ENCODE data around the gene VWC2. TPM values are rescaled to one million over a fixed set of nuclear protein-coding genes. Genes with fewer than 3 reads are reported as not detected.

VWC2 gene
- total and polyA plus RNA-seq, 9 donors, result 1.7 to 16.7 (median 6.1) TPM

- H3K27me3 ChIP-seq, result no peaks in the 10 kb centered on the region
- intact Hi-C loops (cut with DNase I), result no loop called here
- H3K36me3 ChIP-seq, result no peaks in the 10 kb centered on the region
- DNase-seq, result no peak
- H3K4me1 ChIP-seq (ENCODE audit: insufficient read depth), result no peaks in the 10 kb centered on the region
- TF ChIP-seq CTCF (IDR thresholded peaks at IDR 0.05), result no peak
- no peak for TF ChIP-seq EP300 (IDR thresholded peaks at IDR 0.05)
- TF ChIP-seq POLR2A (IDR thresholded peaks at IDR 0.05), result no peak
- H3K27ac ChIP-seq, result no peak overlapping the region
- H3K4me3 ChIP-seq, result no peak overlapping the region
- H3K9me3 ChIP-seq, result no peaks in the 10 kb centered on the region
- 91 to 94% (median 94%) methylated on average over 3 of the region's 3 CpGs for WGBS, 3 donors
Observed at GRCh38 chr7:49763791-49764190, 9.6 kb upstream of the VWC2 start.

GRCh38 chr7:49766966-49767365 is 6.5 kb upstream of the VWC2 start:
- no peaks in the 10 kb centered on the region for H3K9me3 ChIP-seq
- no peak for TF ChIP-seq EP300 (IDR thresholded peaks at IDR 0.05)
- no peak for TF ChIP-seq POLR2A (IDR thresholded peaks at IDR 0.05)
- TF ChIP-seq CTCF (IDR thresholded peaks at IDR 0.05), result no peak
- intact Hi-C loops (cut with DNase I), result no loop called here
- DNase-seq, result no peak
- WGBS, 3 donors, result 78 to 85% (median 78%) methylated on average over 1 of the region's 1 CpG
- H3K4me1 ChIP-seq (ENCODE audit: insufficient read depth), result no peaks in the 10 kb centered on the region
- H3K36me3 ChIP-seq, result no peaks in the 10 kb centered on the region
- no peak overlapping the region for H3K27ac ChIP-seq
- H3K27me3 ChIP-seq, result no peaks in the 10 kb centered on the region
- H3K4me3 ChIP-seq, result no peak overlapping the region

GRCh38 chr7:49767719-49768118 is 5.7 kb upstream of the VWC2 start:
- Histone ChIP-seq H3K27me3 (no peaks in the 10 kb centered on the region), H3K27ac (no peak overlapping the region), H3K4me3 (no peak overlapping the region), H3K36me3 (no peaks in the 10 kb centered on the region), H3K9me3 (no peaks in the 10 kb centered on the region), H3K4me1 (ENCODE audit: insufficient read depth) (no peaks in the 10 kb centered on the region)
- TF ChIP-seq POLR2A (IDR thresholded peaks at IDR 0.05), result no peak
- no peak for TF ChIP-seq EP300 (IDR thresholded peaks at IDR 0.05)
- TF ChIP-seq CTCF (IDR thresholded peaks at IDR 0.05), result no peak
- intact Hi-C loops (cut with DNase I), result no loop called here
- DNase-seq, result no peak
- WGBS, 3 donors, result 83 to 89% (median 86%) methylated on average over 5 of the region's 5 CpGs

- WGBS, 3 donors, result 87 to 92% (median 87%) methylated on average over 3 of the region's 3 CpGs
- Histone ChIP-seq H3K9me3 (no peaks in the 10 kb centered on the region), H3K4me3 (no peak overlapping the region), H3K4me1 (ENCODE audit: insufficient read depth) (no peaks in the 10 kb centered on the region), H3K27ac (no peak overlapping the region), H3K27me3 (no peaks in the 10 kb centered on the region), H3K36me3 (no peaks in the 10 kb centered on the region)
- DNase-seq, result no peak
- no peak for TF ChIP-seq POLR2A (IDR thresholded peaks at IDR 0.05)
- no peak for TF ChIP-seq CTCF (IDR thresholded peaks at IDR 0.05)
- TF ChIP-seq EP300 (IDR thresholded peaks at IDR 0.05), result no peak
- intact Hi-C loops (cut with DNase I), result no loop called here
Observed at GRCh38 chr7:49768254-49768653, 5.2 kb upstream of the VWC2 start.

- Histone ChIP-seq H3K27me3 (no peaks in the 10 kb centered on the region), H3K4me1 (ENCODE audit: insufficient read depth) (no peaks in the 10 kb centered on the region), H3K27ac (no peak overlapping the region), H3K36me3 (no peaks in the 10 kb centered on the region), H3K9me3 (no peaks in the 10 kb centered on the region), H3K4me3 (no peak overlapping the region)
- TF ChIP-seq POLR2A (IDR thresholded peaks at IDR 0.05) (no peak), CTCF (IDR thresholded peaks at IDR 0.05) (no peak), EP300 (IDR thresholded peaks at IDR 0.05) (no peak)
- WGBS, 3 donors, result 73 to 80% (median 78%) methylated on average over 3 of the region's 3 CpGs
- intact Hi-C loops (cut with DNase I), result no loop called here
- no peak for DNase-seq
Observed at GRCh38 chr7:49768835-49769234, 4.6 kb upstream of the VWC2 start.

All from ovary (tissue), 9 donors.